H1 (cell line): ENCODE results near the gene ORMDL2. TPM values are rescaled to one million over a fixed set of nuclear protein-coding genes. Genes with fewer than 3 reads are reported as not detected.

Experiments
- GABPA ChIP-seq: IDR thresholded peaks from 2 replicates; pipeline ENCODE4 v1.6.1; 2011; ENCODE audit warnings: mild to moderate bottlenecking, low read length, moderate library complexity, borderline replicate concordance; ENCODE audit not compliant: insufficient read depth
- KDM1A ChIP-seq: fragments of 200-600, 300-600 bp; sonication (generic); IDR thresholded peaks from 2 replicates; pipeline ENCODE4 v1.7.1; 2016; ENCODE audit warnings: mild to moderate bottlenecking, low read length, borderline replicate concordance
- MAFK ChIP-seq: IDR thresholded peaks from 2 replicates; pipeline ENCODE4 v1.6.1; 2012; ENCODE audit warnings: low read depth, mild to moderate bottlenecking, improper control_type of control experiment, low read length
- SUZ12 ChIP-seq: fragments of 200-600 bp; sonication (generic); IDR thresholded peaks from 2 replicates; pipeline ENCODE4 v1.6.1; 2012; ENCODE audit warnings: mild to moderate bottlenecking, inconsistent platforms, low read length, moderate library complexity, mixed read lengths
- TCF12 ChIP-seq: IDR thresholded peaks from 2 replicates; pipeline ENCODE4 v1.6.1; 2011; ENCODE audit warnings: low read depth, mild to moderate bottlenecking, low read length
- ZNF274 ChIP-seq: IDR thresholded peaks from 2 replicates; pipeline ENCODE4 v1.7.0; 2012; ENCODE audit warnings: low read length, borderline replicate concordance; ENCODE audit errors: extremely low read depth
- polyA plus RNA-seq, 7 experiments: library from polyadenylated mRNA; depleted of rRNA in 3 of 7; stranded (reverse) in 5 of 7; unstranded in 2 of 7; fragments of >200 nt in 5 of 7; fragments of 200-250 nt in 2 of 7; gene quantifications; 1 replicate in 5 of 7; 2 replicates in 1 of 7; 4 replicates in 1 of 7; pipeline versions ENCODE4 v1.2.1 to v1.2.3, GENCODE V29; 2011 to 2013; ENCODE audit warnings: missing spikeins in 2 of 7, mixed read lengths in 2 of 7
- total RNA-seq: library from RNA; stranded (reverse); fragmentation: NEBNext Ultra II Directional; extraction: Animal tissue kit (Norgen Biotek cat#: 25700); gene quantifications from 2 replicates; pipeline ENCODE4 v1.2.1, GENCODE V29; 2021

Gene ORMDL2
- total and polyA plus RNA-seq, 2 of the 8 experiments (the other 6 are each of a cell fraction or from before 2014, with no cell fraction given): 39.0 to 65.6 TPM

GRCh38 chr12:55820679-55821078 lies 2.8 kb downstream of the ORMDL2 start (continued):
- TF ChIP-seq TCF12: no peak
- TF ChIP-seq SUZ12: no peak
- TF ChIP-seq KDM1A: no peak
- TF ChIP-seq ZNF274: no peak
- no peak for TF ChIP-seq GABPA
- no peak for TF ChIP-seq MAFK
- TF ChIP-seq, all 59 proteins: peak for 2
